GM21786 (cell line): Measurements from ENCODE around the gene FRAS1.
"Not testable (repeated sequence)": the region's sequence is repeated elsewhere in the genome, so short reads cannot be mapped to it uniquely, and the experiment has no call there.

Source experiments
- ATAC-seq: cut with Tn5 transposase; IDR thresholded peaks from one replicate; pipeline ENCODE4 v1.9.1; 2021; ENCODE audit not compliant: unreplicated experiment

Gene FRAS1, protein sequence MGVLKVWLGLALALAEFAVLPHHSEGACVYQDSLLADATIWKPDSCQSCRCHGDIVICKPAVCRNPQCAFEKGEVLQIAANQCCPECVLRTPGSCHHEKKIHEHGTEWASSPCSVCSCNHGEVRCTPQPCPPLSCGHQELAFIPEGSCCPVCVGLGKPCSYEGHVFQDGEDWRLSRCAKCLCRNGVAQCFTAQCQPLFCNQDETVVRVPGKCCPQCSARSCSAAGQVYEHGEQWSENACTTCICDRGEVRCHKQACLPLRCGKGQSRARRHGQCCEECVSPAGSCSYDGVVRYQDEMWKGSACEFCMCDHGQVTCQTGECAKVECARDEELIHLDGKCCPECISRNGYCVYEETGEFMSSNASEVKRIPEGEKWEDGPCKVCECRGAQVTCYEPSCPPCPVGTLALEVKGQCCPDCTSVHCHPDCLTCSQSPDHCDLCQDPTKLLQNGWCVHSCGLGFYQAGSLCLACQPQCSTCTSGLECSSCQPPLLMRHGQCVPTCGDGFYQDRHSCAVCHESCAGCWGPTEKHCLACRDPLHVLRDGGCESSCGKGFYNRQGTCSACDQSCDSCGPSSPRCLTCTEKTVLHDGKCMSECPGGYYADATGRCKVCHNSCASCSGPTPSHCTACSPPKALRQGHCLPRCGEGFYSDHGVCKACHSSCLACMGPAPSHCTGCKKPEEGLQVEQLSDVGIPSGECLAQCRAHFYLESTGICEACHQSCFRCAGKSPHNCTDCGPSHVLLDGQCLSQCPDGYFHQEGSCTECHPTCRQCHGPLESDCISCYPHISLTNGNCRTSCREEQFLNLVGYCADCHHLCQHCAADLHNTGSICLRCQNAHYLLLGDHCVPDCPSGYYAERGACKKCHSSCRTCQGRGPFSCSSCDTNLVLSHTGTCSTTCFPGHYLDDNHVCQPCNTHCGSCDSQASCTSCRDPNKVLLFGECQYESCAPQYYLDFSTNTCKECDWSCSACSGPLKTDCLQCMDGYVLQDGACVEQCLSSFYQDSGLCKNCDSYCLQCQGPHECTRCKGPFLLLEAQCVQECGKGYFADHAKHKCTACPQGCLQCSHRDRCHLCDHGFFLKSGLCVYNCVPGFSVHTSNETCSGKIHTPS (N-terminal part only)

DNA sequence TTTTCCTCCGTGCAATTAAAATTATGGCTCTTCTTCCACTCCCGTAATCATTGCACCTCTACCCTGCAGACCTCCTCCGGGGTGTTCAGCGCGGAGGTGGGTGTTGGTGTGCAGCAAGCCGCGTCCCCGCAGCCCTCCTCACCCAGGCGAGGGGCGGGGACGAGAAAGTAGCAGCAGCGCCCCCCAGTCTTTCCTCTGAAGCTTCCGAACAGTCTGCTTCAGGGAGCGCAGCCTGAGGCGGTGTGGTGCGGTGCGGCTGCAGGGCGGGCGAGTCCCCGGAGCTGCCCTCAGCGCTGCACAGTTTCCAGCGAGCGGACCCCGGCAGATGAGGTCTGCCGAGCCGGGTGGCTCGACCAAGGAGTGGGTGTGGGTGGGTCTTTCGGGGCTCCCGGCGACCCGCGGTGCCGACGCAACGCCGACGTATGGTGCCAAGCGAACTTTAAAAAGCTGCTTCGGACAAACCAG, at the start of gene FRAS1:
FRAS1 (plus strand) TSS at position 189 of the 465 bp plus-strand sequence. CDS start 687 bp downstream, outside the sequence.
- ATAC-seq = peak; percentile 23

DNA sequence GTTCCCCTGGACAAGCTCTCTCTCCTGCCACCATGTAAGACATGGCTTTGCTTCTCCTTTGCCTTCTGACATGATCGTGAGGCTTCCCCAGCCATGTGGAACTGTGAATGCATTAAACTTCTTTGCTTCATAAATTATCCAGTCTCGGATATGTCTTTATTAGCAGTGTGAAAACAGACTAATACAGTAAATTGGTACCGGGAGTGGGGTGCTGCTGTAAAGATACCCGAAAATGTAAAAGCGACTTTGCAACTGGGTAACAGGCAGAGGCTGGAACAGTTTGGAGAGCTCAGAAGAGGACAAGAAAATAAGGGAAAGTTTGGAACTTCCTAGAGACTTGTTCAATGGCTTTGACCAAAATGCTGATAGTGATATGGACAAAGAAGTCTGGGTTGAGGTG, 46.1 kb upstream of the FRAS1 start:
- ATAC-seq = not testable (repeated sequence)

DNA sequence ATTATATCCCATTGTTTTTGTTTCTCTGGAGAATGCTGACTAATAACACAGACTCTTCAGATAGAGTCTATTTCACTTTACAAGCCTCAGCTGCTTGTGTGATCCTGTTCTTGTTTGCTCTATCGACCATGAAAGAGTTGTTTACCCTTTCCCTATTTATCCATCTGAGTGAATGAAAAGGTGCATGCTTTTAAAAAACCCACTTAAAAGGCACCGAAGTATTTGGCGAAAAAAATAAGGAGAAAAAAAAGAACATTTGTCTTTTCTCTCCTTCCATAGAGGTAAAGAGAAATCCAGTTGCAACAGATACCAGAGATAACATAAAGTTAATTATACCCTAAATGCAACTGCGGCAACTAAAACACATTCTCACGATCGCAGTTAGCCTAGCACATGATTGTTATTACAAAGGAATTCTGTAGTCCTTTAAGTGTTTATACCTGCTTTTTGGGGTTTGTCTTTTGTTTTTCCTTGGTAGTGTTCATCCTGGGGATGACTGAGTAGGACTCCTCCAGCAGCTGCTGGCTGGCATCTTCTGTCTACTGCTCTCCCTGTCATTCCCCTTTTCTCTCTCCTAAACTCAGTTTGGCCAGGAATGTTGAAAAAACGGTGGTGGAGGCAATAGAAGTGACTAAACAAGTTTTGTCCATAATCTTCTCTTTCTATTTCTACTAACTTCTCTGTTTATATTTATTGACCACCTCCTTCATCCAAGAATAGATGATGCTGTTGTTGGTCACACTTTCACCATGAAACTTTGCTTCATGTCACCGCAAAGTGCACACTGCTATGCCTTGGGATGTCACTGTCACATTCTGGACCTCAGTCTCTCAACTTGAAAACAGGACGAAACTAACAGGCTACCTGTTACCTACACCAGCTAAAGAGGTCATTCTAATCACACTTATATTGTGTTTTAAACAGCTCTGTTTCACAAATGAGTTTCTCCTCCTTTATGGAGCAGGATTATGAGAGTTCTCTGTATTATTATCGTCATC, 41.9 kb upstream of the FRAS1 start:
- ATAC-seq = no peak

DNA sequence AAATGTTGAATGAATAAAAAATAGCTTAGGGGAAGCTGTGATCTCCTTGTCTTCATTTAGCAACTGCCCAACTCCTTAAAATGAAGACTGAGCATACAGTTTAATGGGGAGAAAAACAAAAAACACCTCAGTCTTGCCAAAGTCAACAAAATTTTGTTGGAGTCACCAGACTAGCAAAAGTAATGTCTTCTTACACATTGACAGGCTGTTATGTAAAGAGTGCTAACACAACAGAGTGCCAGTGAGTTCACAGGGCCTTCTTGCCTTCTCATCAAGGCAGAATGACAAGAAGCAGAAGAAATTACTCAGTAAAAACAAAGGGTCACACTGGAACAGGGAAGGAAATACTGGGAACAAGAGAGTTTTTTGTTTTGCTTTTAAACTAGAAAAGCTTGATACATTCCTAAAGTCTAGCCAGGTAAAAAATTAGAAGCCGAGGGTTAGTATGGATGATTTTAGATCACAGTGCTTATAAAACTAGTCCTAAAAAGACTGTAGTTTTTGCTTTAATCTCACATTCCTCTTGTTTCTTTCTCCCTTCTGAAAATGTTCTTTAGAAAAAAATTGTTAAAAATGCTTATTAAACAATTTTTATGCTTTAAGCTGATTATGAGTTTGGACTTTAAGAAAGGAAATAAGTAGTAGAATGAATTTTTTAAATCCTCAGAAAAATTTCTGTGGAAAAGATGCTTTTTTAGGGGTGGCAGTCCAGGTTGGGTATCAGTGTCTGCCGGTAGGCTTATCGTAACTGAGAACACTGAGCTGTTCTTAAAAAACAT, 38.7 kb upstream of the FRAS1 start:
- no peak for ATAC-seq

DNA sequence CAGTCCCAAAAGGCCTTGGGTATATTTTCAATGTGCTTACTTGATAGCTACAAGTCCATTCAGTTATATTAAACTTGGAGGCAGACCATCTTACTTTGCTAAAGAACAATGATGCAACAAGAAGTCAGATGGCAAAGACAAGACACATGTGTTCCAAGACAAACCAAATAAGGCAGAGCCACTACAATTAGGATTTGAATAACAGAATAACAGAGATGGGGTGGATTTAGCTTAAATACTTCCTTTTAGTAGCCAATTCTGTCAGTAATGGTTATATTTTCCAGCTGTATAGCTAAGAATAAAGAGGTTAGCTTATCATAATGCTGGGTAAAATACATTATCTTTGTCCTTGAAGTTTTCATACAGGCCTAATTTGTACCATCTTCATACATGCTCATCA, 37.7 kb upstream of the FRAS1 start:
- ATAC-seq = no peak

DNA sequence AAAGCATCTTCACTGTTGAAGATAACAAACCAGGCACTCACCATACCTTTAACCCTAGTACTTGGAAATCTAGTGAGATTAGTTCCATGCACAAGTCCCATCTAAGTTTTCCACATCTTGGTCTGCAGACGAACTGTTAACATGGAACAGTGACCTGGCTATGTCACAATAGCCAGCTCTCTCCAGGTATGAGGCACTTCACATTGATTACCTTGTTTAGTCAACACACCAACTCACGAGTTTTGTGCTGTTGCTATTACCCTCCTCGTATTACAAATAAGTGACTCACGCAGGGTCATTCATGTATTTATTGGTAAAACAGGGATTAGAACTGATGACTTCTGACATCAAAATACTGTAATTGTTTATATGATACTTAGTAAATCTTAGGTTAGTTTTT, 36.4 kb upstream of the FRAS1 start:
- ATAC-seq = no peak

DNA sequence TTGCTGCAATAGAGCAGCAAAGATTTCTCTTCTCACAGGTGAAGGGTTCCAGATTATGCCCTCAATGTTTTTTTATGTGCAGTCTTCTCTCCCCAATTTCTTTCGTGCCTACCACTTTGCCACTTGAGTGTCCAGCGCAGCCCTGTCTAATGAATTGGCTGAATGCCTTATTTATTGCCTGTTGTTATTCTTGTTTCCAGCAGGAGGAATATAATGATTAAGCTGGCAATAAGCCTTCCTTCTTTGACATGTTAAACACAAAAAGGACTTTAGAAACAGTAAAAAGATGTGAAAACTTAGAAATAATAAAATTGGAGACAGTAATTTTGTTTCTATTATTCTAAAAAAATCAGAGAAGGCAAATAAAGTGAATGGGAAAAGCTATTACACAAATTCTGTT, 34.6 kb upstream of the FRAS1 start:
- ATAC-seq = no peak

DNA sequence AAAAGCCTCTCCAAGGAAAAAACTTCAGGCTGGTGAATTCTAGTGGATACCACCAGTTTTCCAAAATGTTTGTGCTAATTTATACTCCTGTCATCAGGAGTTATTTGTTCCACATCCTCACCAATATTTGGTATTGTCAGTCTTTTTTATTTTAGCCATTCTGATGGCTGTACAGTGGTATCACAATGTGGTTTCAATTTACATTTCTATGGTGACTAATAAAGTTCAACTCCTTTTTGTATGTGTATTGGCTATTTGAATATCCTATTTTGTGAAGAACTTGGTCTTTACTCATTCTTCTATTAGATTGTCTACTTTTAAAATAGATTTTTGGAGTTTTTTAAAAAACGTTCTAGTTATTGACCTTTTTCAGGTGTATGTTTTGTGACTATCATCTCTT, 33.0 kb upstream of the FRAS1 start:
- no peak for ATAC-seq

DNA sequence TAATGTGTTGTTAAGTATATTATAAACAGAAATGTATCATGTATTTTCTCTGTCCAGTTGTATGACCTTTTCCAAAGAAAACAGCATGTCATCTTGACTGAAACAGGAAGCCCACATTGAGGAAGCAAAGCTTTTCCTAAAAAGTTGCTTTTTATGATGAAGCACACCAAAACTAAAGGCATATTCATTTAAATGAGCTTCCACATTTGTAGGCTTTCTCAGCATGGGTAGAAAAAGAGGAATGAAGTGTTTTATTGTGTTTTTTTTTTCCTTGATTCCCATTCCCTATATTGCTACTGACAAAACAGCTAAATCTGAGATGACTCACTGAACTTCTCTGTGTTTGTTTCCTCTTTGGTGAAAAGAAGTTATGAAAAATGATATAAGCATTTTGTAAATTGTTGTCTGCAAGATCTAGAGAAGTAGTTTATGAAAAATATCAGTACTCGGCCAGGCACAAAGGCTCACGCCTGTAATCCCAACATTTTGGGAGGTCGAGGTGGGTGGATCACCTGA, 32.5 kb upstream of the FRAS1 start:
- no peak for ATAC-seq

DNA sequence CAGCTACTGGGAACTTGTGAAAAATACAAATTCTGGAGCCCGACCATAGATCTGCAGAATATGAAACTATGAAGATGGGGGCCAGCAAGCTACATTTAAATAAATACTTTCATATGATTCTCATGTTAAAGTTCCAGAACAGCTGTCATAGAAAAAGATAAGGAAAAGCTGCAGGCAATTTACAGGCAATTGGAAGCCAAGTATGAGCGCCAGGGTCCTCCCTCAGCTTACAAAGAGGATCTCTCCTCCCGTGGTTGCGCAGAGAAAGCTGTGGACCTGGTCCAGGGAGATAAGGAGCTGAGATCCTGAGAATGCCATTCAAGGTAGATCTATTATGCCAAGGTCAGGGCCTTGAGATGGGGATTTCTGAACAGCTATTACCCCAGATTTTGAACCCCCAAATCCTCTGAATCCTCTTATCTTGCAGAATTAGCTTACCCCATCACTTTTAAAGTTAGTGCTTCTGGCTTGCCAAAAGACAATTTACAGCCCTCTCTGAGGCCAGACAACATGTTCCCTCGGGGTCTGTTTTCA, 25.6 kb upstream of the FRAS1 start:
- no peak for ATAC-seq

DNA sequence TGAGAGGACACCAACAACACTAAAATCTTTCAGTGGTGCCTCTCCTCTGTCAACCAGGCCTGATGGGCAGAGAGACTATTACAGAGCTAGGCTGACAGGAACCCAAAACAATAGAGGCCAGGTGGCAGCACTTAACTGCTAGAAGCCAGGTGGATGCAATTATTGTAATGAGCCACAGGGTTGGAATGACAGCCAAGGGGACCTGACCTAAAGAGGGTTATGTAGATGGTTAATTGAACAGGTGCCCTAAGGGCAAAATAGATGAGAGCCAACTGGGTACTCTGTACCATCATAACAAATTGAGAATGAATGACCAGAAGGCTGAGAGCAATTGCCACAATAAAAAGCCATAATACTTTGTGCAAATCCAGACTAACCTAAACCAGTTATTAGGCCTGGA, 24.7 kb upstream of the FRAS1 start:
- no peak for ATAC-seq

DNA sequence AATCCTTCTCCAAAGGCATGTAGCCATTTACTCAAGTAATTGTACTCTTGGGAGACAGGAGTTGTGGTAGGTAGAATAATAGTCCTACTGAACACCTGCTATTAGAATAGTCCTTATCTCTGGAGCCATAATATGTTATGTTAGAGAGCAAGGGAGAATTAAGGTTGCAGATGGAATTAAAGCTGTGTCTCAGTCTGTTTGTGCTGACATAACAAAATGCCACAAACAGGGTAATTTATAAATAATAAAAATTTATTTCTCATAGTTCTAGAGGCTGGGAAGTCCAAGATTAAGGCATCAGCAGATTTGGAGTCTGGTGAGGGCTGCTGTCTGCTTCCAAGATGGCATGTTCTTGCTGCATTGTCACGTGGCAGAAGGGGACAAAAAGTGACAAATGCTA, 24.2 kb upstream of the FRAS1 start:
- no peak for ATAC-seq

DNA sequence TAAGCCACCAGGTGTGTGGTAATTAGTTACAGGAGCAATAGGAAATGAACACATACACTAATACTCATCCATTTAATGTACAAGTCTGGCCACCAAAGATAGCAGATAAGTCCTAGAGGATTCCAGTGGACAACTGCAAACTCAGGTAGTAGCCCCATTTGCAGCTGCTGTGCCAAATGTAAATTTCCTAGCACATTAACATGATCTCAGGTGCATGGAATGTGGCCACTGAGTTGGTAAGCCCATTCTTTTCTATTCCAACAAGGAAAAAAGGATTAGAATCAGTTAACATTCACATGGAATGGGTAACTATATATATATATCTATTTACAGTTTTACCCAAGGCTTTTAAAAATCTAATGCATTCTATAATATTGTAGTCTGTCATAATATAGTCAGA, 23.3 kb upstream of the FRAS1 start:
- ATAC-seq = no peak

DNA sequence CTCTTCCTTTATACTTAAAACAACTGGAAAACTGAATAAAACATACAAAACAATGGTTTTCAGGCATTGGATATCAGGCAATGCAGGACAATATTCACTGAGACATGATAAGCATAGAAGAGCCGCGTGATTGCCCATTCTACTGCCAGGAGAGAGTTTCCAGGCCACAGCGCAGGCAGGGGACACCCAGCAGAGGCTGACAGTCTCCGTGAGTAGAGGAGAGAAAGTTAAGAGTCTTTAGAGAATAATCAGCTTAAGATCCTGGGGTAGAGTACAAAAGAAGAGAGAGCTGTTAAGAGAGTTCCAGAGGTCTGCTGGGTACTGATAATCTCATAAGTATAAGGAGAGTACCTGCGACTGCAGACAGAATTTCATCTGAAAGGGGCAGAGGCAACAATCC, 18.4 kb upstream of the FRAS1 start:
- no peak for ATAC-seq

DNA sequence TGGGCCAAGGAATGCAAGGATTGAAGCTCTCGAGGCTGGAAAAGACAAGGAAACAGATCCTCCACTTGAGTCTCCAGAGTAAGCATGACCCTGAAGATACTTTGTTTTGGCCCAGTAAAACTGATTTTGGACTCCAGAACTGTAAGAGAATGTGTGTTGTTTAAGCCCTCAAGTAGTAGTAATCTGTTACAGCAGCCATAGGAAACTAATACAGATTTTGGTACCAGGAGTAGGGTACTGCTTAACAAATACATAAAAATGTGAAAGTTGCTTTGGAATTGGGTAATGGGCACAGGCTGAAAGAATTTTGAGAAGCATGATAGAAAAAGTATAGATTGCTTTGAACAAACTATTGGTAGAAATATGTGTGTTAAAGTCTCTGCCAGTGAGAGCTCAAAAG, 17.4 kb upstream of the FRAS1 start:
- no peak for ATAC-seq

DNA sequence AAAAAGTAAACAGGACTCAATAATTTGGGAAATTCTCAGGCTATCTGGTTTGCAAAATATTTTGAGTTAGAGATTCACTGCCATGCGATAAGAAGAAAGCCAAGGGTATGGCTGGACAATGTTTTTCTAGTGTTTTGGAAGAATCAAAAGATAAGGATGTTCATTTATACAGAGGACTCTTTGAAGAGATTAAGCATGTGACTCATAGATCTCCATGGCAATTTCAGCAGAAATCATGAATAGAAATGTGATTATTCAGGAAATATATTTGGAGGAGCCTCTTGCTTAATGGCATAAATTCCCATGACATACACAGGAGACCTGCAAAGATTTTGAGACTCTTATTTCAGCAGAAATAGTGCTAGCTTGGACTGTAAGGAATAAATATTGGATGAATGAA, 16.7 kb upstream of the FRAS1 start:
- no peak for ATAC-seq

DNA sequence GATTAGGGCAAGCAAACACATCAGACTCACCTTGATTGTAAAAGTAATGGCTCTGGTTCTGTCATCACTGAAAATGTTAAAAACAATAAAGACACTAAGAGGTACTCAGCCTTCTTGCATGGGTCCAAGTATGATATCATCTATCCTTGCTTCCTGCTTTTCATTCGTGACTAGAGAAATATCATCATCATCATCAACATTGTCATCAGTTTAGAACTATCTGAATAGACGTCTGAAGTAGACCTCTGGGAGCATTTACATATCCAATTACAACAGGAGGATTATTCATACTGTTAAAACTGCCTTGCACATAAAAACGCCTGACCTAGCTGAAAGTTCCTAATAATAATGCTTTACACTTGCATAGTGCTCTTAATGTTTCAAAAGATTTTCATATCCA, 9.8 kb upstream of the FRAS1 start:
- ATAC-seq = no peak

DNA sequence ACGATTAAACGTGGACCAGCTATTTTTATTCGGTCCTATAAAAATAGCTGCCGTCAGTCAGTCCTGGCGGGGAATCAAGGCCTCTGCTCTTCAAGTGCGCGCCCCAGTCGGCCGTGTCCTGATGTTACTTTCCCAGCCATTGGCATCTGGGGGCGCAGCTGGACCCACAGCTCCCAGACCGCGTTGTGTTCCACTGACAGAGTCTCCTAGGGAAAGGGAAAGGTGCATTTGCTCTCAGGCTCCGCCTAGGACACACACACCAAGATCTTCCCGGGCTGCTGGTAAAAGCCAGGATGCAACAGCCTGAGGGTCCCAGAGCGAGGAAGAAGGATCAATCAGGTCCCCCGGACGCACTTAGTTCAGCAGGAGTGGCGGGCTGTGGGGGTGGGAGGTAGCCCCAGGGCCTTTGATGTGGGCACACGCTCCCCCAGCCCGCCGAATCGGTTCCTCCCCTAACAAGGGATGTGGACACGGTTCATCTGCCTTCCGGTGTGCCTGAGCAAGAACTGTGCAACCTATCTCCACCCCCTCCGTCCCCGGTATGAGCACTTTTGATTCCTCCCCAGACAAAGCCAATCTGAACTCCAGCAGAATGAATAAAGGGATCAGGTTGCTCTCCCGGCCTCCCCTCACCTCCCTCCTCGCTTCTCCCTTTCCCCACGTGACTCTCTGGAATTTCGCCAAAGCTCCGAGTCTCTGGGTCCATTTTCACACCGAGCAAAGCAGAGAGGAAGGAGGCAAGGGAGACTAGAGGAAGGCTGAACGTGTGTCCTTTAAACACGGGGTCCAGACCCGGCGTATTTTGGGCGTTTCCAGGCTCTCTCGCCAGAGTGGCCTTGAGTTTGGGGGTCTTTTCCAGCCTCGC, 626 bp upstream of the FRAS1 start:
- ATAC-seq = peak; percentile 55
